ENCODE data around the gene LRP2BP.
"Not testable (repeated sequence)": the region's sequence is repeated elsewhere in the genome, so short reads cannot be mapped to it uniquely, and the experiment has no call there.

Gene LRP2BP

GRCh38 chr4:185395956-185396723, 416 bp upstream of the LRP2BP start:
- DNase-seq (ENCODE audit: low spot score): peak; percentile 99

DNA sequence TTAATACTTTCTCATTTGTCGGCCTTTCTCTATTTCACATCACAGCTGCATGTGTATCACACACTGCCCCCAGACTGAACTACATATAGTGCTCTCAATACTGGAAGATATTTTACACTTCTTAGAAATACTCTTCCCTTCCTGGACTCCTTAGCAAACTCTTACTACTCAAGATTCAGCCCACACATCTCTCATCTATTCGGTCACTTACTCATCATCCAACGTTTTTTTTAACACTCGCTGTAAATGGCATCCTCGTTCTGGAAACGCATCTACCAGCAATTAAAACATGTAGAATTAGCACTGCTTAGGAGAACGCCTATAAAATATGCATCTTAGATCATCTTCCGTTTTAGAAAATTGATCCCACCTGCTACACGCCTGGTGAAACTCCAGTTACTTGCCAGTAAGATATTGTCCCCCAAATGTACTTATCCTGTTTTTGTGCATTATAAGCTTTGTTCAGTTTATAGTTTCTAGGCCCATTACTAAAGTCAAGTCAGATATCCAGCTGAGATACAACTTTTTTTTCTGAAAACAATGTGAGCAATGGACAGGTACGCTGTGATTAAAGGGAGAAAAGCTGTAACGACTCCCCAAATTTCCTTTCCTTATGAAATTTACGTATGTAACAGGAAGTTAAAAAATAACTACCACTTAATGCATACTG, 1.0 kb downstream of the LRP2BP start:
- DNase-seq (ENCODE audit: low spot score): no peak

DNA sequence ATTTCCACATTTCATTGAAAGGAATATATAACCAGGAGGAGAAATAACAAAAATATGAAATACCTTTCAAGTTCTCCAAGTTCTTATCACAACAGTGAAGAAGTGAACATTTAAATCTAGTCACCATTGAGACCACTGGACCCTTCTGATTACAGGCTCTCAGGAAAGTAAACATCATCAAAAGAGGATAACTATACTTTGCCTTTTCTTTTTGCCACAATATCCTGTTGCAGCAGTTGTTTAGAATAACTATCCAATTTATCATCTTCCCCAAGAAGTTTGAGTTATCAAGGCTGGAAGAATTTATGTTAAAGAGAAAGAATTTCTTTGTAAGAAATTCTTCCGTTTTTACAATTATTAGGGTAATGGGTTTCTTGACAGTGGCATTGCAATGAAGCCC, 3.6 kb downstream of the LRP2BP start:
- DNase-seq (ENCODE audit: low spot score): no peak

- no peak for DNase-seq (ENCODE audit: low spot score)
Measured at GRCh38 chr4:185390941-185391340, 4.8 kb downstream of the LRP2BP start.

DNA sequence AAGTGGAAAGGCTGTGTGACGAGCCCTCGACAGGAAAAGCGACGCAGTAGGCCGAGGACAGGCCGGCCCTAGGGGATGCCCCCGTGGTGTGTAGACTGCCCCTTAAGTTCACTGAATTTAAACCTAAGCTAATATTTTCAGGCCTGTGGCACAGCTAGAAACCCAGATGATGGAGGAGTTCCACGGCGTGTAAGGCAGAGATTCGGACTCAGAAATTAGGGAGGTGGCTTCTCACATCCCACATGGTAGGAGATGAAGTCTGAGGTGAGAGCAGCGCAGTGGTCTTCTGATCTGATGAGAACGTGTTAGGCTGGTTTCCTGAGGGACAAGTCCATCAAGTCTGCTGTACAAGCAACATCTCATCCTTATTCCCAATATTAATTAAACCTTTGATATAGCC, 7.8 kb downstream of the LRP2BP start:
- DNase-seq (ENCODE audit: low spot score): no peak

GRCh38 chr4:185384930-185385331, 10.8 kb downstream of the LRP2BP start:
- no peak for DNase-seq (ENCODE audit: low spot score)

GRCh38 chr4:185384061-185384460, 11.7 kb downstream of the LRP2BP start:
- no peak for DNase-seq (ENCODE audit: low spot score)

DNA sequence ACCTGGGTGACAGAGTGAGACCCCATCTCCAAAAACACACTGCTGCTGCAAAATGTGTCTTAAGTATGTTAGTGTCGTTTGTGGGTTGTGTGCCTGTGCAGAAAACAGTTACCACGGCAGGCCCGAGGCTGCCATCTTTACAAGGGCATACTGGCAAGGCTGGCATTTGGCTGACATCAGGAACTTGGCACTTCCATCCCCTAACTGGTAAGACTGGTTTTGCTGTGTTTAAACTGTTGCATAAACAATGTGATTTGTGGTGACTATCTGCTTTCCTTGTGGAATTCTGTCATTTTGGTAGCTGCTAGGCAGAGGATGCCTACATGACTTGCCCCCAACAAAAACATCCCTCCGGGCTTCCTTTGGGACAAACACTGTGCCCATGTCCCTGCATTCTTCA, 12.3 kb downstream of the LRP2BP start:
- no peak for DNase-seq (ENCODE audit: low spot score)

DNA sequence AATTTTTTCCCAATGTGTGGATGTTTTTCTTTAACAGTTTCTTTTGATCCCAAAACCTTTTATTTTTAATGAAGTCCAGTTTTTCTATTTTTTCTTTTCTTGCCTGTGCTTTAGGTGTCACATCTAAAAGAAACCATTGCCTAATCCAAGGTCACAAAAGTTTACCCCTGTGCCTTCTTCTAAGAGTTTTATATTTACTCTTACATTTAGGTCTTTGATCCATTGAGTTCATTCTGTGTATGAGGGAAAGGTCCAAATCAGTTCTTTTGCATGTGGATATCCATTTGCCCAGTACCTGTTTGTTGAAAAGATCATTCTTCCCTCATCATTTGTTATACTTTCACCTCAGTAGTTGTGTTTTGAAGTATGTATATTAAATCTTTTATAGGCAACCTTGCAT, 13.0 kb downstream of the LRP2BP start:
- DNase-seq (ENCODE audit: low spot score): no peak

DNA sequence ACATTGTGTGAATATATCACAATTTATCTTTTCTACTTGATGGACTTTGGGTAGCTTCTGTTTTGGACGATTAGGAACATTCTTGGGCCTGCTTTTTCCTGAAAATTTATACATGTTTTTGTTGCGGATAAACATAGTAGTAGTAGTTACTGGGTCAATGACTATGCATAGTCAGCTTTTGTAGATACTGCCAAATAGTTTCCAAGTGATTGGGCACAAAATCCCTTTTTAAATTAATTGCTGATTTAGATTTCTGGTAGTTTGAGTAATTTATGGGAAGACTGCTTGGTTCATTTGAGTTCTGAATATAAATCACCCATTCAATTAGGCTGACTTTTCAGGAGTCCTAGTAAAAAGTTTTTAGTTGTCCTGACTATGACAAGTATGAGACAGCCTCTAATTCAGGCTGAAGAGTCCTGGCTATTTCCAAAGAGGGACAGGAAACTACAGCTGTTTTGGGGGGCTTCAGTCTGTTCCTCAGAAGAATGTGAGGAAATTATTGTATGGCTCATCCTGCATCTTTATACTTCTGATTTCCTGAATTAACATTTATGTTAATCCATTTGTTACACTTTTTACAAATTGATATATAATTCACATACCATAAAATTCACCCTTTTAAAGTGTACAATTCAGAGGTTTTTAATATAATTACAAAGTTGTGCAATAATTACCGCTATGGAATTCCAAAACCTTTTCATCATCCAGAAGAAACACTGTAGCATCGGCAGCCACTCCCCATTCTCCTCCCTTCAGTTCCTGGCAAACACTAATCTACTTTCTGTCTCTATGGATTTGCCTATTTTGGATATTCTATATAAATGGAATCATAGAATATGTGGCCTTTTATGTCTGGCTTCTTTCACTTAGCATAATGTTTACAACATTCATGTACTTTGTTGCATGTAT, 14.2 kb downstream of the LRP2BP start:
- DNase-seq (ENCODE audit: low spot score): no peak

GRCh38 chr4:185380320-185380719, 15.4 kb downstream of the LRP2BP start:
- no peak for DNase-seq (ENCODE audit: low spot score)

- no peak for DNase-seq (ENCODE audit: low spot score)
Measured at GRCh38 chr4:185379326-185380295, 16.1 kb downstream of the LRP2BP start.

DNA sequence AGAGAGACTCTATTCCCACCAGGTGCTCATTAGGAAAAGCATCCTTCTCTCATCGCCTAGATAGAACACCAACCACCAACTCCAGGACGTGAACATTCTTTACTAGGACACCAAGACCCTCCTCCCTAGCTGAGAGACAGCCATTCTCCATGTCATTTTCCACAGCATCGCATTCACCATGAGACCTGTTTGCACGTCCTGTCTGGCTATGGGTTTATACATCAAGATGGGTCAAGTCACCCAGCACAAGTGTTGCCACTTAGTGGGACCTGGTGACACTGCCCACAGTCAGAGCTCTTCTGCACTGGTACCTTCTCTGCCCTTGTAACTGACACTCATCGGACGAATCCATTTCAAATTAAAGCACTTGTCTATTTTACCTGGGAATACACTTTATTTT, 17.5 kb downstream of the LRP2BP start:
- DNase-seq (ENCODE audit: low spot score): no peak

DNA sequence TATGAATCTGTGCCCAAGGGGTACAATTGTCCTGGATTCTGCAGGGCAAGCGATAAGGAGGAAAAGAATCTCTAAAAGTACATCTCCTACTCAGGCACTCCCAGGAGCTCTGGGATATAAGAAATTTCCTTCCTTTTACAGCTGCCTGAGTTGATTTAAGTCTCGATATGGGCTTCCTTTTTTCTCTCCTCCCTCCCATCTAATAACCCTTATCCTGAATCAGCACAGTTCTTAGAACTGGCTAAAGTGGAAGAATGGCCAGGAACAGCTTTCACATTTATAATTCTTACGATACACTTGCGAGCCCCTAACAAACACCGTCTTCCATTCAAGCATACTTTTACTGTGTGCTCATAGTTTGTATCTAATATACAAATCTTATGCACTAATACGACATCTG, 21.2 kb downstream of the LRP2BP start:
- DNase-seq (ENCODE audit: low spot score): no peak

DNA sequence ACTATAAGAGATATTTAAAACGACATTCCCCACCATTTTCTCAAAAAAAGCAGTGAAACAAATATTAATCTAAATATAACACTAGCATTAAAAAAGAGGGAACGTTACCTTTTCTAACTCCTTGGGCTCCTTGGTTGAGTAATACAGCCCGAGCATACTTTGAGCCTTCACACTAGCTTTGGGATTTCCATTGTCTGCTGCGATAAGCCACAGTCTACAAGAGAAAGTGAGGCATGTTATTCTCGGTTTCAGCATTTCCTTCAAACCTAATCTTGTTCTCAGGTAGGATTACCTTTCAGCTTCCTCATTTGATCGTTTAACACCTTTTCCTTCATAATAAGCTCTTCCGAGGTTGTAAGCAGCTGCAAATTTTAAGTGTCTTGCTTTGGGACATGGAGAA, 21.7 kb downstream of the LRP2BP start:
- DNase-seq (ENCODE audit: low spot score): no peak

DNA sequence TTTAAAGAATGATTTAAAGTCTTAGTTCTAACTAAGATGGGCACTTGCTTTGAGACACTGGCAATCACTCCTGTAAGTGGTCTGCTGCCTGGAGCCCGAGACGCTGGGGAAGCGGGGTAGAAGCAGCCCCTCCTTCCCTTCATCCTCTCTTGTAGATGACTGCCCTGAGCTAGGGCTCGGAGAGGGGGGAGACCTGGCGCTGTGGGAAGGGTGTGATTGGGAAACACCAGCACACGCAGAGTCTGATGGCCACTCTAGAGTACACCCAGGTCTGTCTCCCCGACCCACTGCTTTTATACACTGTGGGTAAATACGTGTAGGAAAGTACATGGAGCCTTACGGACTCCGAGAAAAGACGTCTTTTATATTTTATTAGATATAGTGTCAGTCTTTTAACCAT, 24.0 kb downstream of the LRP2BP start:
- DNase-seq (ENCODE audit: low spot score): no peak

- DNase-seq (ENCODE audit: low spot score): no peak
Measured at GRCh38 chr4:185370268-185370949, 25.3 kb downstream of the LRP2BP start.

DNA sequence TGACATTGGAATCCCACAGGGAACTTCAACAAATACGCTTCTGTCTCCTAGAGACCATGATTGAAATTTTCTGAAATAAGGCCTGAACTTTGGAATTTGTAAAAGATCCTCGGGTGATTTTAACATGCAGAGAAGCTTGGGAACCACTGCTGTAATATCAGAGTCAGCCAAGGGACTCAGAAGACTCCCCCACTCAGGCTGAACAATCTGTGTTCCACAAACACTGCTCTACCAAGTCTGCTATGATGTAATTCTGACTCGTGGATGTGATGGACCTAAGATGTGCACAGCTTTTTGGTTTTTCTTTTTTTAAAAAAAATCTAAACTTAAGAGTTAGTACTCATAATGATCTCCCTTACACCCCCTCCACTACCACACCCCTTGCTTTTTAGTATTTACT, 26.0 kb downstream of the LRP2BP start:
- DNase-seq (ENCODE audit: low spot score): no peak

DNA sequence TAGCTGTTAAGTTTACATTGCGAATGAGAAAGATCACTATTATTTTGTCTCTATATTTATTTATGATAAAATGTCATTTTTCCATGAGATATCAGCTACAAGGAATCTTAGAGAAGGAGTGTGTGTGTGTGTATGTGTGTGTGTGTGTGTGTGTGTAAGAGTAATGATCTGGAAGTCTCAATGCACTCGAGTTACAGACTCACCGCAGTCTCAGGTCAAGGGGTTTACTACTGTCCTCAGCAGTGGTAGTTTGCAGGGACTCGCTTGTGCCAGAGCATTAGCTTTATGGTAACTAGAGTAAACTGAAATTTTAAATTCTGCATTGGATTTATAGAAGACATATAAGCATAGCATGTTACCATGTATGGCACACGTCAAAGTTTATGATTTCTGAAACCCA, 30.8 kb downstream of the LRP2BP start:
- DNase-seq (ENCODE audit: low spot score): no peak

- no peak for DNase-seq (ENCODE audit: low spot score)
Measured at GRCh38 chr4:185363251-185363650, 32.5 kb downstream of the LRP2BP start.

- not testable (repeated sequence) for DNase-seq (ENCODE audit: low spot score)
Measured at GRCh38 chr4:185362570-185362969, 33.2 kb downstream of the LRP2BP start.

All from ecto neural progenitor cell (in vitro differentiated cells).